Keratinocyte (primary cell): ENCODE results near the gene HHATL. TPM values are rescaled to one million over a fixed set of nuclear protein-coding genes. Genes with fewer than 3 reads are reported as not detected.

ENCODE experiments used
- DNase-seq: peaks from one replicate; pipeline ENCODE4 v3.0.0-alpha.2; 2011; ENCODE audit warnings: low read depth, missing footprints, low spot score
- FAIRE-seq: peaks from 2 replicates; lab custom pipeline; 2011; peaks lifted over from hg19 to GRCh38; lab: Jason Lieb, UNC
- H2AFZ ChIP-seq: 2 replicates; pipeline ENCODE4 v1.6.0; 2012; ENCODE audit warnings: low read length, control low read depth, inconsistent platforms; ENCODE audit not compliant: control insufficient read depth
- H3K27ac ChIP-seq: 2 replicates; pipeline ENCODE4 v1.5.1; 2011; ENCODE audit warnings: low read length; ENCODE audit not compliant: control insufficient read depth, insufficient read depth
- H3K27me3 ChIP-seq: 3 replicates; pipeline ENCODE4 v1.6.0; 2011; ENCODE audit warnings: low read length; ENCODE audit not compliant: control insufficient read depth, insufficient read depth; ENCODE audit errors: extremely low read depth
- H3K36me3 ChIP-seq, 2 experiments: 2 replicates in 1 of 2; 3 replicates in 1 of 2; pipeline ENCODE4 v1.5.1; 2011; ENCODE audit warnings: low read length in 2 of 2, mild to moderate bottlenecking in 1 of 2; ENCODE audit not compliant: control insufficient read depth in 2 of 2, insufficient read depth in 2 of 2; ENCODE audit errors: extremely low read depth in 1 of 2
- H3K4me1 ChIP-seq: 3 replicates; pipeline ENCODE4 v1.5.1; 2011; ENCODE audit warnings: low read length; ENCODE audit not compliant: control insufficient read depth, insufficient read depth; ENCODE audit errors: extremely low read depth
- H3K4me2 ChIP-seq: 3 replicates; pipeline ENCODE4 v1.6.0; 2011; ENCODE audit warnings: low read depth, low read length; ENCODE audit not compliant: control insufficient read depth, insufficient read depth; ENCODE audit errors: extremely low read depth
- H3K4me3 ChIP-seq, 3 experiments: fragments of 200-600 bp in 1 of 3; sonication (generic) in 1 of 3; 2 replicates in 2 of 3; 3 replicates in 1 of 3; pipeline ENCODE4 v1.5.1; 2011 to 2016; ENCODE audit warnings: low read length in 3 of 3, mild to moderate bottlenecking in 3 of 3, control low read depth in 2 of 3, inconsistent platforms in 1 of 3, low read depth in 1 of 3, mixed read lengths in 1 of 3, mixed run types in 1 of 3, moderate library complexity in 1 of 3; ENCODE audit not compliant: control insufficient read depth in 2 of 3, insufficient read depth in 2 of 3; ENCODE audit errors: extremely low read depth in 1 of 3
- H3K79me2 ChIP-seq: 2 replicates; pipeline ENCODE4 v1.6.0; 2012; ENCODE audit warnings: low read length; ENCODE audit not compliant: control insufficient read depth, insufficient read depth
- H3K9ac ChIP-seq: 3 replicates; pipeline ENCODE4 v1.6.0; 2011; ENCODE audit warnings: low read length; ENCODE audit not compliant: control insufficient read depth, insufficient read depth; ENCODE audit errors: extremely low read depth
- H3K9me1 ChIP-seq: 3 replicates; pipeline ENCODE4 v1.6.0; 2011; ENCODE audit warnings: low read length; ENCODE audit not compliant: control insufficient read depth, insufficient read depth; ENCODE audit errors: extremely low read depth
- H3K9me3 ChIP-seq: 2 replicates; pipeline ENCODE4 v1.5.1; 2012; ENCODE audit warnings: low read depth, low read length; ENCODE audit not compliant: control insufficient read depth
- H4K20me1 ChIP-seq: 3 replicates; pipeline ENCODE4 v1.6.0; 2011; ENCODE audit warnings: low read length; ENCODE audit not compliant: control insufficient read depth, insufficient read depth; ENCODE audit errors: extremely low read depth
- CTCF ChIP-seq, 3 experiments: IDR thresholded peaks in 1 of 3; conservative IDR thresholded peaks in 1 of 3; optimal IDR thresholded peaks in 1 of 3; 2 replicates in 2 of 3; 3 replicates in 1 of 3; pipeline versions ENCODE3 to v1.5.1; 2011; ENCODE audit warnings: low read length in 3 of 3, mild to moderate bottlenecking in 3 of 3, moderate library complexity in 2 of 3, control low read depth in 1 of 3, inconsistent platforms in 1 of 3; ENCODE audit not compliant: insufficient read depth in 2 of 3; ENCODE audit errors: extremely low read depth in 1 of 3
- EZH2 ChIP-seq: IDR thresholded peaks from one replicate; pipeline ENCODE4 v1.6.1; 2012; ENCODE audit warnings: inconsistent platforms, mild to moderate bottlenecking, low read length, moderate library complexity
- dilution Hi-C: fragments of 300-500 bp; cut with MboI; formaldehyde crosslinking; loops from one replicate; pipeline ENCODE4 v1.7.0; 2020; ENCODE audit warnings: low sequenced_read_pairs; ENCODE audit not compliant: extremely low pct_ligation_motif_present
- polyA plus RNA-seq, 5 experiments: library from polyadenylated mRNA; depleted of rRNA in 3 of 5; stranded (reverse) in 3 of 5; stranded (forward) in 1 of 5; unstranded in 1 of 5; fragments of >200 nt; gene quantifications; 1 replicate in 1 of 5; 2 replicates in 3 of 5; 3 replicates in 1 of 5; pipeline versions ENCODE4 v1.2.1 to v1.2.3, GENCODE V29; 2011 to 2012; ENCODE audit warnings: missing spikeins in 2 of 5, low read depth in 1 of 5, low replicate concordance in 1 of 5

Gene HHATL
- polyA plus RNA-seq, 1 donor (not counting 4 experiments of a cell fraction or from before 2014, with no cell fraction given): not detected

- no peaks in the 10 kb centered on the region for H3K79me2 ChIP-seq
- no peak overlapping the region for H3K4me2 ChIP-seq
- no peak overlapping the region for H2AFZ ChIP-seq
- dilution Hi-C loops: no loop called here
- no peak for TF ChIP-seq EZH2
- TF ChIP-seq CTCF (optimal IDR thresholded peaks at IDR 0.05 in 1 of 3, IDR thresholded peaks at IDR 0.05 in 1 of 3, conservative IDR thresholded peaks at IDR 0.05 in 1 of 3; ENCODE audit: extremely low read depth in 1 of 3, insufficient read depth in 2 of 3, low read length in 3 of 3): no peak
- H3K4me3 ChIP-seq: no peak overlapping the region
- H3K4me1 ChIP-seq: peaks cover 4% of the 10 kb centered on the region
- no peaks in the 10 kb centered on the region for H4K20me1 ChIP-seq
- FAIRE-seq: no peak
- DNase-seq: no peak
- H3K36me3 ChIP-seq: peaks cover 11 to 14% of the 10 kb centered on the region in 2 experiments
- no peak overlapping the region for H3K27ac ChIP-seq
- no peaks in the 10 kb centered on the region for H3K9me3 ChIP-seq
- no peaks in the 10 kb centered on the region for H3K27me3 ChIP-seq
- H3K9me1 ChIP-seq: no peaks in the 10 kb centered on the region
- H3K9ac ChIP-seq: no peak overlapping the region
These were observed 38.8 kb downstream of the HHATL start for GRCh38 chr3:42663581-42664437.

DNA sequence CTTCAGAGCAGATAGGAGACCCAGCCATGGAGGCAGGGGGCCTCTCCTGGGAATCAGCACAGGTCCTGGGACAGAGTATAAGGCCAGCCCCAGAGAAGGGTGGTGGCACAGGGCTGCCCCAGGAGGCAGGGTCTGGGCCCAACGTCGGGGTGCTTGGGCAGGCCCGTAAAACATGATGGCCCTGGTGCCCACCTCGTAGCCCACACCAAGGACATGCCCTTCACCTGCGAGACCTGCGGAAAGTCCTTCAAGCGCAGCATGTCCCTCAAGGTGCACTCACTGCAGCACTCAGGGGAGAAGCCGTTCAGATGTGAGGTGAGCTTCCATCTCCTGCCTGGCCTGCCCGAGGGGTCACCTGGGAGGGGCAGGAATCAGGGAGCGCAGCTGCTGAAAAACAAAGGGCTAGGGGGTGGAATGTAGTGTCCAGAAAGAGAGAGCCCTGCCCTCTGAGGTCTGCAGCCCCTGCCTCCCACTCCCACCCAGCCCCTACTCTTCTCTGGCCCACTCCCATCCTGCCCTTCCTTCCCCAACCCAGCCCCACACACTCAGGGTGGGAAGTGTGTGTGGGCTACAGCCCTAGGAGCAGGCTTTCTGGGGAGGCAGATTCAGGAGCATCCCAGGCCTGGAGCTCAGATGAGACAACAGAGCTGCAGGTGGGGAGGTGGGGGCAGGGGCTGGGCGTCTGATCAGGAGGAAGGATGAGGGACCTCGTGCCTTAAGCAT lies 39.6 kb downstream of the HHATL start:
- no peak overlapping the region for H2AFZ ChIP-seq
- no peak overlapping the region for H3K27ac ChIP-seq
- peaks cover 13 to 14% of the 10 kb centered on the region in 2 experiments for H3K36me3 ChIP-seq
- H3K4me3 ChIP-seq: no peak overlapping the region
- H3K9me3 ChIP-seq: no peaks in the 10 kb centered on the region
- no peaks in the 10 kb centered on the region for H3K27me3 ChIP-seq
- FAIRE-seq: no peak
- dilution Hi-C loops: no loop called here
- no peaks in the 10 kb centered on the region for H3K79me2 ChIP-seq
- H4K20me1 ChIP-seq: no peaks in the 10 kb centered on the region
- no peaks in the 10 kb centered on the region for H3K9me1 ChIP-seq
- peaks cover 4% of the 10 kb centered on the region for H3K4me1 ChIP-seq
- H3K4me2 ChIP-seq: no peak overlapping the region
- no peak overlapping the region for H3K9ac ChIP-seq
- no peak for TF ChIP-seq CTCF (optimal IDR thresholded peaks at IDR 0.05 in 1 of 3, IDR thresholded peaks at IDR 0.05 in 1 of 3, conservative IDR thresholded peaks at IDR 0.05 in 1 of 3; ENCODE audit: extremely low read depth in 1 of 3, insufficient read depth in 2 of 3, low read length in 3 of 3)
- no peak for TF ChIP-seq EZH2
- no peak for DNase-seq
